CD4-positive, alpha-beta T cell treated with Interleukin-6 at 100 ng/mL for 8 hours (primary cell): Measurements from ENCODE around the gene RPUSD4.
A peak's percentile ranks its signal among the peaks of the same experiment; 100 is the strongest.
"Not testable (repeated sequence)": the region's sequence is repeated elsewhere in the genome, so short reads cannot be mapped to it uniquely, and the experiment has no call there.

Experiments used
- DNase-seq: peaks from one replicate; pipeline ENCODE4 v3.0.0-alpha.2; 2020; ENCODE audit warnings: mixed read lengths, low spot score

RPUSD4 gene, protein sequence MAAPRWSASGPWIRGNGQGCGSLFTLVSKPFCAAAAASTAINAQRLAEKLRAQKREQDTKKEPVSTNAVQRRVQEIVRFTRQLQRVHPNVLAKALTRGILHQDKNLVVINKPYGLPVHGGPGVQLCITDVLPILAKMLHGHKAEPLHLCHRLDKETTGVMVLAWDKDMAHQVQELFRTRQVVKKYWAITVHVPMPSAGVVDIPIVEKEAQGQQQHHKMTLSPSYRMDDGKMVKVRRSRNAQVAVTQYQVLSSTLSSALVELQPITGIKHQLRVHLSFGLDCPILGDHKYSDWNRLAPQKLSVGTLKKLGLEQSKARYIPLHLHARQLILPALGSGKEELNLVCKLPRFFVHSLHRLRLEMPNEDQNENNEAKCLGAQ

DNA sequence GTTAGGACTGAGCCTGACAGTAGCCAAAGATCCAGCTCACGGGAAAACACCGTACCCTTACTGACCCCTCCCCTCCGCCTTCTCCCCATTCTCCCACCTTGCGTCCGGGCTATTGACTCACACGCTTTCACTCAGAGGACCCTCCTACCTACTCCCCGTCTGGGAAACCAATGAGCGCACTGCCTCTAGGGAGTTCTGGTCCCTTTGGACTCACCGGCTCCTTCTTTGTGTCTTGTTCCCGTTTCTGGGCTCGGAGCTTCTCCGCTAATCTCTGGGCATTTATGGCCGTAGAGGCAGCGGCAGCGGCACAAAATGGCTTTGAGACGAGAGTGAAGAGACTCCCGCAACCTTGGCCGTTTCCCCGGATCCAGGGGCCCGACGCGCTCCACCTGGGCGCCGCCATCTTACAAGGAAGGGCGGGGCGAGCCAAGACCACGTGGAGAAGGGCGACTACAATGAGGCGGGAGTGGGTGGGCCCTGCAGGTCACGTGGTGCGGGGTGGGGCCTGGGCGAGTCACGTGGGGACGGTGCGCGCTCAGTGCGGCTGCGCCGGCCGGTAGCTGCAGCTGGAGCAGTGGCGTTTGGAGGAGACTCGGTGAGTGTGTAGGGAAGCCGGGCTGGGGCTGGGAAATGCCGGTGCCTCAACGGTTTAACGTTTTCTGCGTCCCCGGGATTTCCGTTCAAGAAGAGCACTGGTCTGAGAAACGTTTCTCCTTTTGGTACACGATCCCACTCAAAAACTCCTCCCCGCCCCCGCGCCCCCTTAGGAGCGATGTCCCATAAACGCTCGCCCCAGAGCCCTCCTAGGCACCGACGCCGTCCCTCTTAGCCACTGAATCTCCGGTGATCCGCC lies at the start of gene RPUSD4, which contains the start of gene FAM118B:
TSS of gene RPUSD4 (minus strand) at position 415 of the 853 bp plus-strand sequence. CDS start at position 403, 12 bp downstream.
TSS of gene FAM118B (plus strand) at position 547 of the 853 bp plus-strand sequence. CDS start 23,220 bp downstream, outside the sequence.
- peak; percentile 97 for DNase-seq

DNA sequence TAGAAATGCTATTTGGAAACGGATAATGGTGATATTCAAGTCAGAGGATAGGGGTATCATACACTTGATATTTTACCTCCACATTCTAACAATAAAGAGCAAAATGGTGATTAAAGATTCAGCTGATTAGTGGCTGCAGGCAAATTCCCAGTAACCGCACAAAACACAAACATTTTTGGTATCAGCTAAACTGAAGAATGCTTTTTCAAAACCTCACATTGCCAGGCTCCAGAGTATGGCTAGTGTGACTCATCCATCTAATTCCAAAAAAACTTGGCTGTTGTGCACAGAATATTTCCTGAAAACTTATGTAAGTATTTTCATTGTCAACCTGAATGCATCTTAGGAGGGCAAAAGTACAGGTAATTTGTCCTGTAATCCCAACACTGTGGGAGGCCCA lies 46.3 kb upstream of the RPUSD4 start:
- no peak for DNase-seq

DNA sequence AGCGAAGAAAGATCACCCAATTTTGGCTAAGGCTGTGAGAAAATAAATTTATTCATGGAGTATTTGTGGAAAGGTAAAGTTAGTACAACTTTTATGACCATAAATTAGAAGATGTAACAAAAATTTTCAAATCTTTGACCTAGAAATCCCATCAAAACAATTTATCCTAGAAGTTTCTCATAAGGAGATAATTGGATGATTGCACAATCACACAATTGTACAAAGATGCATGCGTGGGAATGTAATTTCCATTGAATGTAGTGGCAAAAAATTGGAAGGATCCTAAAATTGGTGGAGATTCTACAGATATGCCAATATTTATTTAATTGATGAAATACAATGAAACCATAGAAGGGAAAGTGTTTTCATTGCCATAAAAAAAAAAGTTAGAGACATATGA lies 45.7 kb upstream of the RPUSD4 start:
- no peak for DNase-seq

DNA sequence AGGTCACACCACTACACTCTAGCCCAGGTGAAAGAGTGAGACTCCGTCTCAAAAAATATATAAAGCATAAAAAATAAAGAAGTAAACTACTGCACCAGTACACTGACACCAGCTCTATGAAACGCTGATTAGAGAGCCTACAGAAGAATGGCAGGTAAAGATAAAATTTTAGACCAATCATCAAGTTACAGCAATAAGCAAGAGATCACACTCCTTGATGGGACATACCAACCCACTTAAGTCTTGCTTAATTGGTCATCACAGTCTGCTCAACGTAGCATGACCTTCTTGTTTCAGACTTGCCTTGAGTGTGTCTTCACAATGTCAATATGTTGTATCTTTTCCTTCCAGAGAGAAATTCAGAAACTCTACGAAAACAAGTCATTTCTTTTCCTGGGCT lies 44.8 kb upstream of the RPUSD4 start:
- DNase-seq, result no peak

DNA sequence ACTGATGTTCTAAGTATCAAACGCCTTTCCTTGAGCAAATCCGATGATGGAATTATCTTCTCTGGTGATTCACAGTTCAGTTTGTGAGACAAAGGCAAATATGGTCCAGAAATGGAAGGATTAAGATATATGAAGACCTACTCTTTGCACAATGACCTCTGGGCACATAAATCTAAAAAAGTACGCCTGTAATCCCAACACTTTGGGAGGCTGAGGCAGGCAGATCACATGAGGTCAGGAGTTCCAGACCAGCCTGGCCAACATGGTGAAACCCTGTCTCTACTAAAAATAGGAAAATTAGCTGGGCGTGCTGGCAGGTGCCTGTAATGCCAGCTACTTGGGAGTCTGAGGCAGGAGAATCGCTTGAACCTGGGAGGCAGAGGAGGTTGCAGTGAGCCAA lies 44.1 kb upstream of the RPUSD4 start:
- DNase-seq, result not testable (repeated sequence)

DNA sequence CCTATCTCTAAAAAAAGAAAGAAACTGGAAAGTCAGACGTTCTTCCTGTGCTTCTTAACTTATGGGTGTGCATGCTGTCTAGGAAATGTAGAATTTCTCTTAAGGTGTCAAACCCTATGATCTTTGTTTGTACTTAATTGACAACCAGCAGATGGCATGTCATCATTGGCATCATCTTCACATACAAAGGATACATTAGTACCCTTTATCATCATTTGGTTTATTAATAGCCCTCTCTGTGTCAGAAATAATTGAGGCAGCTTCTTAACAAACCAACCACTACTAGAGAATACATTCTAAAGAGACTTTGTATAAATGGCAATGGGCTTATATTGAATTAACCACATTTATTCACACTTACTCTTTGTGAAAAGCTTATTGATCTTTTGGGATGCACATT lies 43.4 kb upstream of the RPUSD4 start:
- no peak for DNase-seq

DNA sequence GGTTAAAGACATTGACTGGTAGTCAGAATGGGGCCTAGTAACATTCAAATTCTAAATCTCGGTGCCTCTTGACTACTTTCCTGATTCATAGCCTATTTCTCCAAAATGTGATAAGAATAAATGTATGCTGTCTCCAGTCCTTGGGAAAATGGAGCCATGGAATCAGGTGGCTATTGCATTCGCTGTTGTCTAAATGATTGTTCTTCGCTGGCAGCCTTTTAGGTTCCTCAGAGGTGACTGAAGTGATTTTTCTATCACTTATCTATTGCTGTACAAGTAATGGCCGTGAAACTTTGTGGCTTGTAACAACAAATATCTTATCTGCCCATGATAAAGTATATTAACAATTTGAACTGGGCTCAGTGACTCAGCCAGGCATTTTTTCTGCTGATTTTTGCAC lies 41.8 kb upstream of the RPUSD4 start:
- no peak for DNase-seq

DNA sequence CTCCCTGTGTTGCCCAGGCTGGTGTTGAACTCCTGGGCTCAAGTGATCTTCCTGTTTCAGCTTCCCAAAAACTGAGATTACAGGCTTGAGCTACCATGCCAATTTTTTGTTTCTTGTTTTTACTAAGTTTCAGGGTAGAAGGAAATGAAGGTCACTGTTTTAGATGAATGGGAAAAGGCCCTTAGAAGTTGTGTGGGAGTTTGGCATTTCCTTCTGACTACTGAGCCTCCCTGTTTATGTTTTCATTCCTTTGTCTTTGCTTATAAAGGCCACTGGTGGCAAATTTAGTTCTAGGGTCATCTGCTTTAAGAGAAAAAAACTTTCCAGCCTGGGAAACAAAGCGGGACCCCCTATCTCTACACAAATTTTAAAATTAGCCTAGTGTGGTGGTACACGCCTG lies 35.2 kb upstream of the RPUSD4 start:
- no peak for DNase-seq

DNA sequence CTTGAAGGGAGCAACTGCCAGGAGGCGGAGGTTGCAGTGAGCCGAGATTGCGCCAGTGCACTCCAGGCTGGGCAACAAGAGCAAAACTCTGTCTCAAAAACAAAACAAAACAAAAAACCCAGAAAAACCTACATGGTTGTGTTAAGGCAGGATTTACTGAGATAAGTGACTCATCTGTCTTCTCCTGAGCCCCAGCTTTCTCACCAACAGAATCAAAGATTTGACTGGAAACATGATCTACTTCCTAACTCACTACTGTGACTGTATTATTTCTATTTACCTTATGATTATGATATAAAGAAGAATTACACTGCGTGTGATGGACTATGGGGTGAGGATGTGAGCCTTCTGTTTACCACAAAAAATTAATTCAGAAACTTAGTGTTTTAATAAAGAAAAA lies 21.9 kb upstream of the RPUSD4 start:
- DNase-seq, result no peak

DNA sequence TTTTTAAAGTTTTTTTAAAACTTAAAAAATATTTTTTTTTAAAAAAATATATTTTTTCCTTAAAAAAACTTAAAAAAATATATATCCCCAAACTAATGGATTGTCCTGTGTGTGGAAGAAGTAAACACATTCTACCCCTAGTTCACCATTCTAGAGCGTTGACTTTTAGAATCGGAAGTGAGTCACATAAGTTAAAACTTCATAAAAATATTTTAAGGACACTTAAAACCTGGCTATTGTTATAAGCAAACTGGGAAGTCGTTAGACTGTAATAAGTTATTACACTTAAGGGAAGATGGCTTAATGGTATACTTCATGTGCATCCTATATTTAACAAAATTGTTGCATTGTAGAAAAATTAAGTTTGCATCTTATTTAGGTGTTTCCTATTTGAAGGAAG lies 21.2 kb upstream of the RPUSD4 start:
- DNase-seq, result no peak

DNA sequence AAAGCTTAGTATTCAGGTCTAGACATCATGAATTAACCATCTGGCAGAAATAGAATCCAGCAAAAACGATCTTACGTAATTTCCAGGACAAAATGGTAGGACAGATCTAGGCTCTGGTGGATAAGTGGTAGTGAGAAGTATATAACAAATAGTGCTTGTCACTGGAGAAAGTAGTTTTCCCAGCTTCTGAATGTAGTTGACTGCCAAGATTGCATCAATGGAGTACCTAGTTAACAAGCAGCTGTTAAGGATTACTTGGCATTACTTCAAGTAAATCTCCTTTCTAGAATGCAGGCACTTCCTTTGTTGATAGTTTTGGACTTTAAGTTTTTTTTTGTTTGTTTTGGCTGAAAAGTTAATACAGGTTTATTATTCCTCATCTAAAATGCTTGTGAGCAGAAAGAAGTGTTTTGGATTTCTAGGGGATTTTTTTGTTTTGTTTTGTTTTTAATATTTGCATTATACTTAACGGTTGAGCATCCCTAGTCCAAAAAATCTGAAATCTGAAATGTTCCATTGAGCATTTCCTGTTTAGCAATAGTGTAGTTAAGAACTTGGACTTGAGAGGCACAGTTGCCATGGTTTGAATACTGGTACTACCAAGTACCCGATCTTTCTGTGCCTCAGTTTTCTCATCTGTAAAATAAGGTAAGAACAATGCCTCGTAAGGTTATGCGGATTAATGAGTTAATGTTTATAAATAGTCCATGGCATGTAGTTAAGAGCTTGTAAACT lies 20.4 kb upstream of the RPUSD4 start:
- DNase-seq, result no peak

DNA sequence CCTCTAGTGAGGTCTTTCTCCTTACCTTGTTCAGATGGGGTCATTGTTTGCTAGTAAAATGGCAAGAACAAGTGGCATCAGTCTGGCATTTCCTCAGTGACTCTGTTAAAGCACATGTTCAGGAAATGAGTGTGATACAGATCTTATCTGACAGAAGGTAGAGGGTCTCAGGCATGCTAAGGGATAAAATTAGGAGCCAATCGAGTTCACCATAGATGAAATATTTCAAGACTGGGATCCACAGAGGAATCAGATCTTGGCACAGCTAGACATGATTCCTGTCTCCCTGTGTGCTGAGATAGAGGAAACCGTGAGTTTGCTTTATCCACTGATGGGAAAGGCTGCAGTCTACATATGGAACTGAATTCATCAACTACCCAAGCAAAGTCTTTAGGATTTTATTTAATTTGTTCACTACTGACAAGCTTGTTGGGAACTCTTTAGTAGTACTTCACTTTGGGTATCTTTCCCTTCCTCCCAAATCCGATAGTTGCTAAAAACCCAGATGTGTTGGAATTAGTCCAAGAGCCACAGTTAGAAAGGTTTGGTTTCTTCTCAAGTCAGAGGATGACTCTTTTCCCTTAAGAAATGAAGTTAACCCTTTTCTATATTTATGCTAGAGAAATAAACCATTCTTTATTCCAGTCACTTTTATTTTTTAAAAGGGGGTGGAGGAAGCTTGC lies 18.5 kb upstream of the RPUSD4 start:
- no peak for DNase-seq

DNA sequence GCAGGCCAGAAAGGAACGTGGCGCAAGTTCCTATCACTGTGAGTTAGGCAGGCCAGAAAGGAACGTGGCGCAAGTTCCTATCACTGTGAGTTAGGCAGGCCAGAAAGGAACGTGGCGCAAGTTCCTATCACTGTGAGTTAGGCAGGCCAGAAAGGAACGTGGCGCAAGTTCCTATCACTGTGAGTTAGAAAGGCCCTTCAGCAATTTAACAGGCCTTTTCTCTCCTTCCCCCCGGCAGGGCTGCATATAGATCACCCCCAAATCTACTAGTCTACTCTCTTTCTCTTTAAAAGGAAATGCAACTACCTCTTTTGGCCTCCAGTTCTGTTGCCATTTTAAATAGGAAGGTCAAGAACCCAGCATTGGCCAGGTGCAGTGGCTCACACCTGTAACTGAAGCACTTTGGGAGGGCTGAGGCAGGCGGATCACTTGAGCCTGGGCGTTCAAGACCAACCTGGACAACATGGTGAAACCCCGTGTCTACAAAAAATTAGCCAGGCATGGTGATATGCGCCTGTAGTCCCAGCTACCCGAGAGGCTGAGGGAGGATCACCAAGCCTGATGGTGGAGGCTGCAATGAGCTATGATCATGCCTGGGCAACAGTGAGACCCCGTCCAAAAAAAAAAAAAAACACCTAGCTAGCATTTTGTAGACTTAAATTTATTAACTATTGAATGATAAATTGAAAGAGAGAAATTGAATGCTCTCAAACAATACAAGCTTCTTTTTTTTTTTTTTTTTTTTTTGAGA lies 15.1 kb upstream of the RPUSD4 start:
- DNase-seq, result no peak

DNA sequence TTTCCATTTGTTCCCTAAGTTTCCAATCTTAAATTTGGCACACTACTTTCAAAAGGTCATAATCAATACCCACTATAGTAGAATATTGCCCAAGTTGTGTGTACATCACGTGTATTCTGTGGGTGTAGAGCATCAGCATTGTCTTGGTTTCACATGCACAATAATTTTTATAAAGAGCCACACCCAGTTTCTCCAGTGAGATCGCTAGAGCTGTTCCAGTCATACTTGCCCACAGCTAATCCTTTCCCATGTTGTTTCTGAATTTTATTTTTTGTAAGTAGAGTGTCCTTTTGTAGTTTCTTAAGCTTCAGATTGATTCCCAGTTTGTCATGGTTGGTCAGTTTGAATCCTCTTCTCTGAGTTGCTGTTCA lies 13.8 kb upstream of the RPUSD4 start:
- no peak for DNase-seq

DNA sequence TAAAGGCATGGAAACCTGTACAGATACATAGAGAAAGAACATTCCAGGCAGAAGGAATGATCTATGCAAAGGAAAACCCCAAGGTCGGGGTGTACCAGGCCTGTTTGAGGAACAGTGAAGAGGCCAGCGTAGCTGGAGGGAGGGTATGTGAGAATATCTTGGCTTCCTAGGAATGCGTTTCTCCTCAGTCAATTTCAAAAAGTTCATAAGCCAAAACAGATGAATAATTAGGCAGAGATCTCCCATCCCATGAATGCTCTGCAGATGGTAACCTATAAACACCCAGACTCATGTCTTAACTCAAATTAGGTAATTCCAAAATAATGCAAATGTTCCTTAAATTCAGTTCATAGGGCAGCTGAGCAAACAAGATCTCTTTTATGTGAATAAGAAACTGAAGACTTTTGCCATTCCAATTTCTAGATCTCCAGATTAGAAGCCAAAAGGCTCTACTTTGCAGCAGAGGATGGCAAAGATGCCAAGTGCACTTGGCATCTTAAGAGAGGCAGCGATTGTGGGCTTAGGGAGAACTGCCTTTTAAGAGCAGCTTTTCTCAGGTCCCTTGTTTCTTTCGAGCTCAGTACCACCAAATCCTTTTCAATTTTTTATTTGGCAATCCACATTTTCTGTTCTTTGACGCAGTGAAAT lies 13.3 kb upstream of the RPUSD4 start:
- DNase-seq, result no peak

DNA sequence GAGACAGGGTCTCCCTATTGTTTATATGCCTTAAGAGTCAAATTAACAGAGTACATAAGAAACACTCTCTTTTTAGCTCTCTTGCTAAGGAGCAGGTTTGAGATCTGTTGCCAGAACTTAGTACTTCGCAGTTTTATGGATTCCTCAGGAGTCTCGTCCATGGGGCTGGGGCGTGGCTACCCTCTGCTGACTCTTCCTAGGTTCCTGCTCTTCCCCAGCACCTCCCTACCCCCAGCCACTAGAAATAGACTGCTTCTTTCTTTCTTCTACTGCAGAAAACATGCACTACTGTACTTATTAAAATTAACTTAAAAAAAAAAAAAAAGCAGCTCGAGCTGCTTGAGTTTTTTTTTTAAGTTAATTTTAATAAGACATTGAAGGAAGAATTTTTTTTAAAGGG lies 8.1 kb upstream of the RPUSD4 start:
- DNase-seq, result no peak

DNA sequence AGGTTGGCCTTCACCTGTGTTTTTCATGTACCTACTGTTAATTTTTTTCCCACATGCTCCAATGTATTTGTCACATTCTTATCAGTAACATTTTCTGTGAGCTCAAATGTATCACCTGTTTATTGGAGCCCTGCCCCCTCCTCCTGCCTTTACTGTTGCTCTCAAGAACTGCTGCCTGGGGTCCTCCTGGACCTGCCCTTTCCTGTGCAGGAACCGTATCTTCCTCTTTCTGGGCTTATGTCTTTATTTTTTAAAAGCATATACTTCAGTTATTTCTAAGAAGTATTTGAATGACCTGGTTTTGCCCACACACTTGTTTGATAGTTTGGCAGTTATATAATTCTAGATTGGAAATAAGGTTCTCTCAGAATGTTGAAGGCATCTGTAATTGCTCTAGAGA lies 6.0 kb upstream of the RPUSD4 start:
- no peak for DNase-seq

DNA sequence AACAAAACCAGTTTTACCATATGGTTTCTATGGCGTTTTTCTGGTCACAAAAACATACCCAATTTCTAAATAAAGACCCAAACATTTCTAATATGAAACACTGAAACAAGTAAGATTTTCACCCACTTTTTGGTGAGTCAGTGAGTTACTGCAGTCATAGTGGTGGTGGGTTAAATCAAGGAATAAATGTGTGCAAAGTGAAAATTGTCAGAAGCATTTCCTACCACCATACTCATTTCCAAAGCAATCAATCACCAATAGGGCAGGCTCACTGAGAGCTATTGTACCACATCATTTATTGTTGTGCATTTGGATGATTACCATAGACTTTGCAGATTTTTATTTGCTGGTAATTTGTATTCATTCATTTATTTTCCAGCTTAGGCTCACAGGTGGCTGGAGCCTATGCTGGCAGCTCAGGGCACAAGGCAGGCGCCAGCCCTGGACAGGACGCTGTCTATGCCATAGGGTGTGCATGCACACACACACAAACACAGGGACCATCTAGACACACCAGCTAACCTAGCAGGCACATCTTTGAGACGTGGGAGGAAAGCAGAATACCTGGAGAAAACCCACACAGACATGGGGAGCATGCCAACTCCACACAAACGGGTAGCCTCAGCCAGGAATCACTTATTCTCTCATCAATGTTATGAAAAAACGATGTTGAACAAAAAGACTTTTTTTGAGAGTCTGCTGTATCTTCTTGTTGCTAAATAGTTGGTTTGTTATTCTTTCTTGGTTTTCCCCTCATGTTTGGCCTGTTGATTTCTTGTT lies 5.3 kb upstream of the RPUSD4 start:
- no peak for DNase-seq

DNA sequence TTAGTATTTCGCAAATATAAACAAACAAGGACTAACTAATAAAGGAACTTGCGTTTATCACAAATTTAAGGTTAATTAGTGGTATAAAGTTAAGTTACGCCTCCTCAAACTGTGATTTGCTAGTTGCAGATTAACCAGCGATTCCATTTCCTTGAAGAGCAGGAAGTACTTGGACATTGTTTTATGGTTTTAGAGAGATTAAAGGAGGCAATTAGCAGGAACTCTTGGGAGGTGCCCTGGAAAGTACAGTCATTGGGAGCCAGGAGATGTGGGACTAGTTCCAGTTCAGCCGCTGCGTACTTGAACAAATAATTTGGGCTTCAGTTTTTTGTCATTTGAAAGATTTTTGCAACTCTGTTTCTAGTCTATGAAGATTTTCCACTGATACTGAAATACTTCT lies 3.4 kb upstream of the RPUSD4 start:
- no peak for DNase-seq

DNA sequence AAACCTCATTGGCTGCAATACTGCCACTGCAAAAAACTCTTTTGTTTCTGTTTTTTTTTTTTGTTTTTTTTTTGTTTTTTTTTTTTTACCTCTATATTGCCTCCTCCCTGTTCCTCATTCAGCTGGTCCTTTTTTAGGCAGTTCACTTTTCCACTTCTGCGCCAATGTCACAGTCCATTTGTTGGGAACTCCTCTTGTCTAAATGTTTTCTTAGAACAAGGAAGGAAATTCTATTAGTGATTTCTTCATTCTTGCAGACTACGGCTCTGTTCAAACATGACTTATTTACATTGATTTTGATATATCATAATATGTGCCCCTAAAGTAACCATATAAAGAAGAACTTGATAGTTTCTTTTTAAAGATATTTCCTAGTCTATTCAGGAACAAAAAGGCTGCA lies 3.0 kb upstream of the RPUSD4 start:
- DNase-seq, result no peak
